IPS DF 4.7 (cell line): Measurements from ENCODE around the gene EFTUD2.

Experiments
- DNase-seq: peaks from one replicate; pipeline ENCODE4 v3.0.0-alpha.2; 2013; ENCODE audit warnings: low spot score; ENCODE audit errors: extremely low read depth

EFTUD2 gene

GRCh38 chr17:44910231-44911106, 11.2 kb upstream of the EFTUD2 start:
- DNase-seq, result no peak

GRCh38 chr17:44909681-44910144, 10.5 kb upstream of the EFTUD2 start:
- no peak for DNase-seq

GRCh38 chr17:44908761-44909326, 9.6 kb upstream of the EFTUD2 start:
- no peak for DNase-seq

GRCh38 chr17:44907729-44908470, 8.7 kb upstream of the EFTUD2 start:
- DNase-seq, result no peak

- DNase-seq, result no peak
Observed at GRCh38 chr17:44906763-44907728, 7.8 kb upstream of the EFTUD2 start.

- DNase-seq, result no peak
Observed at GRCh38 chr17:44906010-44906646, 6.9 kb upstream of the EFTUD2 start.

GRCh38 chr17:44905006-44906000, 6.1 kb upstream of the EFTUD2 start:
- DNase-seq, result no peak

GRCh38 chr17:44904001-44904984, 5.0 kb upstream of the EFTUD2 start:
- no peak for DNase-seq

- DNase-seq, result no peak
Observed at GRCh38 chr17:44903012-44903685, 3.9 kb upstream of the EFTUD2 start.

- DNase-seq, result no peak
Observed at GRCh38 chr17:44902135-44902760, 3.0 kb upstream of the EFTUD2 start.

- no peak for DNase-seq
Observed at GRCh38 chr17:44901411-44901921, 2.2 kb upstream of the EFTUD2 start.

GRCh38 chr17:44900894-44901293, 1.6 kb upstream of the EFTUD2 start:
- no peak for DNase-seq

GRCh38 chr17:44898768-44899073, 524 bp downstream of the EFTUD2 start:
- no peak for DNase-seq

GRCh38 chr17:44894642-44895041, 4.6 kb downstream of the EFTUD2 start:
- DNase-seq, result no peak

GRCh38 chr17:44892250-44892649, 7.0 kb downstream of the EFTUD2 start:
- no peak for DNase-seq

GRCh38 chr17:44889003-44889402, 10.2 kb downstream of the EFTUD2 start:
- no peak for DNase-seq
